A673 (cell line): Measurements from ENCODE around the gene INPP4A. TPM values are rescaled to one million over a fixed set of nuclear protein-coding genes. Genes with fewer than 3 reads are reported as not detected.

Experiments used
- BruUV-seq: library from RNA; stranded (reverse); fragments of 400-500 nt; replicated peaks from 2 replicates; lab custom pipeline; 2021; lab: Mats Ljungman, UMichigan
- CTCF ChIA-PET: fragments of 300-600 bp; sonication (Branson Sonifier 250); formaldehyde crosslinking; loops from one replicate; lab custom pipeline; 2022; ENCODE audit warnings: antibody characterized with exemption; lab: Charles Lee
- POLR2A ChIA-PET: fragments of 300-600 bp; sonication (Branson Sonifier 250); formaldehyde crosslinking; loops from one replicate; lab custom pipeline; 2022; ENCODE audit warnings: antibody characterized with exemption; ENCODE audit not compliant: low non-redundant PET; lab: Charles Lee
- DNase-seq: peaks from one replicate; pipeline ENCODE4 v3.0.0-alpha.2; 2015; ENCODE audit warnings: low spot score
- H3K27ac ChIP-seq: fragments of 200-600 bp; sonication (generic); 2 replicates; pipeline ENCODE4 v1.5.1; 2016; ENCODE audit warnings: mixed run types, low read depth, mild to moderate bottlenecking, mixed read lengths, antibody characterized with exemption, low read length; ENCODE audit not compliant: poor library complexity, severe bottlenecking
- H3K27me3 ChIP-seq: fragments of 200-600 bp; sonication (generic); replicated peaks from 2 replicates; pipeline ENCODE4 v1.6.1; 2017; ENCODE audit warnings: mixed run types, low read depth, mild to moderate bottlenecking, mixed read lengths, antibody characterized with exemption, low read length; ENCODE audit not compliant: insufficient read depth, poor library complexity
- H3K36me3 ChIP-seq: fragments of 200-600 bp; sonication (generic); 2 replicates; pipeline ENCODE4 v1.6.1; 2016; ENCODE audit warnings: mixed run types, mild to moderate bottlenecking, mixed read lengths, antibody characterized with exemption, low read length; ENCODE audit not compliant: insufficient read depth, poor library complexity, severe bottlenecking
- H3K4me1 ChIP-seq: fragments of 200-600 bp; sonication (generic); 2 replicates; pipeline ENCODE4 v1.6.1; 2017; ENCODE audit warnings: mixed run types, mild to moderate bottlenecking, mixed read lengths, antibody characterized with exemption, low read length; ENCODE audit not compliant: insufficient read depth, poor library complexity, severe bottlenecking
- H3K4me3 ChIP-seq: fragments of 200-600 bp; sonication (generic); 2 replicates; pipeline ENCODE4 v1.5.1; 2016; ENCODE audit warnings: low read depth, mixed run types, mild to moderate bottlenecking, mixed read lengths, low read length; ENCODE audit not compliant: poor library complexity, severe bottlenecking
- H3K9me3 ChIP-seq: fragments of 200-600 bp; sonication (generic); 2 replicates; pipeline ENCODE4 v1.6.1; 2016; ENCODE audit warnings: mixed run types, low read depth, mild to moderate bottlenecking, mixed read lengths, antibody characterized with exemption, low read length; ENCODE audit not compliant: poor library complexity, severe bottlenecking
- EZH2 ChIP-seq: fragments of 200-600 bp; sonication (generic); IDR thresholded peaks from 2 replicates; pipeline ENCODE4 v1.6.1; 2017; ENCODE audit warnings: borderline replicate concordance, low read depth, mild to moderate bottlenecking, mixed read lengths, antibody characterized with exemption, low read length; ENCODE audit not compliant: poor library complexity, severe bottlenecking
- intact Hi-C: fragments of 100-400 bp; cut with micrococcal nuclease; formaldehyde crosslinking; loops from one replicate; pipeline ENCODE4 v1.10.0; 2022; ENCODE audit not compliant: unreplicated experiment
- total RNA-seq: library from RNA; stranded (reverse); gene quantifications from 2 replicates; pipeline ENCODE4 v1.2.3, GENCODE V29; 2021
- TF ChIP-seq, protein P1 (sequence below): fragments of 300-800, 200-600 bp; sonication (generic); conservative IDR thresholded peaks from 2 replicates; pipeline ENCODE4 v1.5.1; 2017; ENCODE audit warnings: low read depth, mild to moderate bottlenecking, antibody characterized with exemption, low read length, moderate library complexity, mixed read lengths

INPP4A gene
- total RNA-seq, 1 experiment from 2014 or later, result 33.5 TPM

DNA sequence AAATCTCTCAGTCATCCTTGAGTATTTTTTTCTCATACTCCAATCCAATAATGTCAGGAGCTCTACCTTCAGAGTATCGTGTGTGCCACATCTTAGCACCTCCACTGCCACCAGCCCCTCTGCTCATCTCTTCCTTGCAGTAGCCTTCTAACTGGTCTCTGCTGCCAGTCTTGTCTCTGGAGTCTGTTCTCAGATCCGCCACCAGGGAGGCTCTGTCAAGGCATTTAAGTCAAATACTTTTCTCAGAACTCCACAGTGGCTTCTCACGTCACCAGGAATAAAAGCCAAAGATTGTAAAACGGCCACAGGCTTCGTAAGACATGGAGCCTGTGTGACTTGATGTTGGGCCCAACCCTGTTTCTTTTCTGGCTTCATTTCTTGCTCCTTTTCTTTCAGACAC lies 170.8 kb downstream of the INPP4A start:
- DNase-seq, result no peak
- POLR2A ChIA-PET, result no interaction called here
- no peak for TF ChIP-seq EZH2
- TF ChIP-seq, protein P1, sequence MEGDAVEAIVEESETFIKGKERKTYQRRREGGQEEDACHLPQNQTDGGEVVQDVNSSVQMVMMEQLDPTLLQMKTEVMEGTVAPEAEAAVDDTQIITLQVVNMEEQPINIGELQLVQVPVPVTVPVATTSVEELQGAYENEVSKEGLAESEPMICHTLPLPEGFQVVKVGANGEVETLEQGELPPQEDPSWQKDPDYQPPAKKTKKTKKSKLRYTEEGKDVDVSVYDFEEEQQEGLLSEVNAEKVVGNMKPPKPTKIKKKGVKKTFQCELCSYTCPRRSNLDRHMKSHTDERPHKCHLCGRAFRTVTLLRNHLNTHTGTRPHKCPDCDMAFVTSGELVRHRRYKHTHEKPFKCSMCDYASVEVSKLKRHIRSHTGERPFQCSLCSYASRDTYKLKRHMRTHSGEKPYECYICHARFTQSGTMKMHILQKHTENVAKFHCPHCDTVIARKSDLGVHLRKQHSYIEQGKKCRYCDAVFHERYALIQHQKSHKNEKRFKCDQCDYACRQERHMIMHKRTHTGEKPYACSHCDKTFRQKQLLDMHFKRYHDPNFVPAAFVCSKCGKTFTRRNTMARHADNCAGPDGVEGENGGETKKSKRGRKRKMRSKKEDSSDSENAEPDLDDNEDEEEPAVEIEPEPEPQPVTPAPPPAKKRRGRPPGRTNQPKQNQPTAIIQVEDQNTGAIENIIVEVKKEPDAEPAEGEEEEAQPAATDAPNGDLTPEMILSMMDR, result no peak
- CTCF ChIA-PET, result no interaction called here
- peaks cover 66% of the 10 kb centered on the region for H3K36me3 ChIP-seq
- intact Hi-C loops, result no loop called here
- peaks cover 2% of the 10 kb centered on the region for H3K4me1 ChIP-seq
- no peak overlapping the region for H3K4me3 ChIP-seq
- H3K27me3 ChIP-seq, result no peaks in the 10 kb centered on the region
- no peak overlapping the region for H3K27ac ChIP-seq
- no peaks in the 10 kb centered on the region for H3K9me3 ChIP-seq
- no TSS peak for BruUV-seq

DNA sequence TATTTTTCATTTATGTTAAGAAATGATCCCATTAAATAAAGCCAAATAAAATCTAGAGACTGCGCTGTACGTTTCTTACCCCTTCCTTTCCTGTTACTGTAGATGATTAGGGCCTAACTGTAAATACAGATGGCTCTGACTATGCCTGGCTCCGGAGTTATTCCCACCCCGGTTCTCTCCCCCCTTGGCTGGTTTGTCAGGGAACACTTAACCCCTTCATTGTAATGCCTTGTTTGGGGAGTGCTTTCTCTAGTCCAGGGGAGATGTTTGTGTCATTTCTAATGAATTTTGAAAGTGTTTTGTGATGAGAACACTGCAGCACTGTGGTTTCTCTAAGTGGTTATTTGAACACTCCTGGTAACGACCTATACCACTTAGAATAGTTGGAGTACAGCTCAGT lies 172.5 kb downstream of the INPP4A start:
- Histone ChIP-seq H3K4me3 (no peak overlapping the region), H3K27ac (no peak overlapping the region), H3K27me3 (no peaks in the 10 kb centered on the region), H3K36me3 (peaks cover 52% of the 10 kb centered on the region), H3K4me1 (no peaks in the 10 kb centered on the region), H3K9me3 (no peaks in the 10 kb centered on the region)
- POLR2A ChIA-PET, result no interaction called here
- CTCF ChIA-PET, result no interaction called here
- BruUV-seq, result no TSS peak
- DNase-seq, result no peak
- intact Hi-C loops, result no loop called here
- TF ChIP-seq EZH2, result no peak
- TF ChIP-seq, protein P1, result no peak

DNA sequence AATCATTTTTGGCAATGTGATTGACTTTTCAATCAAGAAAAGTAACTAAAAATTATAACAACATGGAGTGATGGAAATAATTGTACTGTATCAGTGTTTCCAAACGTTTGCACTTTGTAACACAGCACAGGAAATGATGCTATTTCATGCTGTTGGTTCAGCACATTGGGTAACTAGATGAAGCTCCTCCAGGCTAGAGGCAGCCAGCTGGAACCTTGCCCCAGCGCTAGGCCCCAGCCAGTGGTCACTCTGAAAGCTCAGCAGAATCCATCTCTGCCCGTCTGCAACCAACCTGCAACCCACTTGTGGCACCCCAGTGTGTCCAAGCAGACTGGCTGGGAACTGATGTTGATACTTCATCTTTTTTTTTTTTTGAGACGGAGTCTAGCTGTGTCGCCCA lies 179.0 kb downstream of the INPP4A start:
- Histone ChIP-seq H3K9me3 (no peaks in the 10 kb centered on the region), H3K36me3 (peaks cover 3% of the 10 kb centered on the region), H3K4me3 (no peak overlapping the region), H3K27ac (no peak overlapping the region), H3K4me1 (no peaks in the 10 kb centered on the region), H3K27me3 (no peaks in the 10 kb centered on the region)
- TF ChIP-seq EZH2, result no peak
- TF ChIP-seq, protein P1, result no peak
- no TSS peak for BruUV-seq
- ChIA-PET CTCF (no interaction called here), POLR2A (no interaction called here)
- intact Hi-C loops, result no loop called here
- DNase-seq, result no peak
